ENCODE data around the gene ZNF256. TPM values are rescaled to one million over a fixed set of nuclear protein-coding genes. Genes with fewer than 3 reads are reported as not detected.

The ZNF256 gene
- polyA plus RNA-seq, 1 donor from 2014 or later = 11.0 TPM

DNA sequence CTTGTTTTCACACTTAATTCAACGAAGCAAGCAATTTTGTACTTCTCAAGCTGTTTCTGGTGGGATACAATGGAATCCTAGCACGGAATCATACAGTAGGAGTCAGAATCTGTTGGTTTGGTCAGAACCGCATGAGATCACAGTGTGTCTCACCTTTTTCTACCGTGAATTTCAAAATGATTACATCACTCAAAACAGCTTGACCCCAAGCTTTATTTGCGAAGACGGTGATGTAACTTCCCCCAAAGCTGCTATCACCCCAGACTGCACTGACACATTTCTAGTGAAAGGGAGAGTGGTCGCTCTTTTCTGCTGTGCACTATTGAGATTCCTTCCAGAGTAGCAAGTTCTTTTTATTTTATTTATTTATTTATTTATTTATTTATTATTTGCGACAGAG, 17.3 kb upstream of the ZNF256 start:
- no peak overlapping the region for H3K4me3 ChIP-seq (ENCODE audit: low read length)
- H3K4me2 ChIP-seq (ENCODE audit: low read length) = no peak overlapping the region
- no peaks in the 10 kb centered on the region for H3F3A ChIP-seq (ENCODE audit: insufficient read depth, low read length, poor library complexity, severe bottlenecking)
- TF ChIP-seq EZH2 (IDR thresholded peaks at IDR 0.05; ENCODE audit: borderline replicate concordance, insufficient read depth, low read length, poor library complexity, severe bottlenecking) = no peak
- no peaks in the 10 kb centered on the region for H3K9me2 ChIP-seq (ENCODE audit: insufficient read depth, low read length)
- H3K9ac ChIP-seq (ENCODE audit: low read length) = no peak overlapping the region
- no peaks in the 10 kb centered on the region for H3K36me3 ChIP-seq (ENCODE audit: insufficient read depth, low read length)
- H3K27ac ChIP-seq (ENCODE audit: low read length) = no peak overlapping the region
- H3K79me2 ChIP-seq (replicated peaks; ENCODE audit: insufficient read depth, low read length) = no peaks in the 10 kb centered on the region
- no peaks in the 10 kb centered on the region for H4K20me1 ChIP-seq (ENCODE audit: insufficient read depth)
- H3K9me3 ChIP-seq (ENCODE audit: low read length) = peaks cover 16% of the 10 kb centered on the region
- H3K27me3 ChIP-seq (ENCODE audit: insufficient read depth, low read depth, low read length) = no peaks in the 10 kb centered on the region
- no peak overlapping the region for H2AFZ ChIP-seq (ENCODE audit: low read depth, low read length)

DNA sequence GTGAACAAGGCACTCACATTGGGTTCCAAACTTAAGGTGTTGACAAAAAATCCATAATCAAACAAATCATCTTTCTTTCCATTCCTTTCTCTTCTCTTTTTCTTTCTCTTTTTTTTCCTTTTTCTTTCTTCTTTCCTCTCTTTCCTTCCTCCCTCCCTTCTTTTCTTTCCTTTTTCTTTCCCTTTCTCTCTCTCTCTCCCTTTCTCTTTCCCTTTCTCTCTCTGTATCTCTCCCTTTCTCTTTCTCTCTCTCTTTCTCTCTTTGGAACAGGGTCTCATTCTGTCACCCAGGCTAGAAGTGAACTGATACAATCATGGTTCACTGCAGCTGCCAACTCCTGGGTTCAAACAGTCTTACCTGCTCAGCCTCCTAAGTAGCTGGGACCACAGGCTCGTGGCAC, 14.3 kb upstream of the ZNF256 start:
- TF ChIP-seq, protein P1, sequence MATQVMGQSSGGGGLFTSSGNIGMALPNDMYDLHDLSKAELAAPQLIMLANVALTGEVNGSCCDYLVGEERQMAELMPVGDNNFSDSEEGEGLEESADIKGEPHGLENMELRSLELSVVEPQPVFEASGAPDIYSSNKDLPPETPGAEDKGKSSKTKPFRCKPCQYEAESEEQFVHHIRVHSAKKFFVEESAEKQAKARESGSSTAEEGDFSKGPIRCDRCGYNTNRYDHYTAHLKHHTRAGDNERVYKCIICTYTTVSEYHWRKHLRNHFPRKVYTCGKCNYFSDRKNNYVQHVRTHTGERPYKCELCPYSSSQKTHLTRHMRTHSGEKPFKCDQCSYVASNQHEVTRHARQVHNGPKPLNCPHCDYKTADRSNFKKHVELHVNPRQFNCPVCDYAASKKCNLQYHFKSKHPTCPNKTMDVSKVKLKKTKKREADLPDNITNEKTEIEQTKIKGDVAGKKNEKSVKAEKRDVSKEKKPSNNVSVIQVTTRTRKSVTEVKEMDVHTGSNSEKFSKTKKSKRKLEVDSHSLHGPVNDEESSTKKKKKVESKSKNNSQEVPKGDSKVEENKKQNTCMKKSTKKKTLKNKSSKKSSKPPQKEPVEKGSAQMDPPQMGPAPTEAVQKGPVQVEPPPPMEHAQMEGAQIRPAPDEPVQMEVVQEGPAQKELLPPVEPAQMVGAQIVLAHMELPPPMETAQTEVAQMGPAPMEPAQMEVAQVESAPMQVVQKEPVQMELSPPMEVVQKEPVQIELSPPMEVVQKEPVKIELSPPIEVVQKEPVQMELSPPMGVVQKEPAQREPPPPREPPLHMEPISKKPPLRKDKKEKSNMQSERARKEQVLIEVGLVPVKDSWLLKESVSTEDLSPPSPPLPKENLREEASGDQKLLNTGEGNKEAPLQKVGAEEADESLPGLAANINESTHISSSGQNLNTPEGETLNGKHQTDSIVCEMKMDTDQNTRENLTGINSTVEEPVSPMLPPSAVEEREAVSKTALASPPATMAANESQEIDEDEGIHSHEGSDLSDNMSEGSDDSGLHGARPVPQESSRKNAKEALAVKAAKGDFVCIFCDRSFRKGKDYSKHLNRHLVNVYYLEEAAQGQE (IDR thresholded peaks at IDR 0.05; ENCODE audit: borderline replicate concordance) = no peak
- no peak for TF ChIP-seq EZH2 (IDR thresholded peaks at IDR 0.05; ENCODE audit: borderline replicate concordance, insufficient read depth, low read length, poor library complexity, severe bottlenecking)
- Histone ChIP-seq H3K27me3 (ENCODE audit: insufficient read depth, low read depth, low read length) (no peaks in the 10 kb centered on the region), H3K4me3 (ENCODE audit: low read length) (no peak overlapping the region), H3K9me2 (ENCODE audit: insufficient read depth, low read length) (no peaks in the 10 kb centered on the region), H3K4me2 (ENCODE audit: low read length) (no peak overlapping the region), H3F3A (ENCODE audit: insufficient read depth, low read length, poor library complexity, severe bottlenecking) (no peaks in the 10 kb centered on the region), H3K9me3 (ENCODE audit: low read length) (peaks cover 4% of the 10 kb centered on the region), H4K20me1 (ENCODE audit: insufficient read depth) (no peaks in the 10 kb centered on the region), H3K79me2 (replicated peaks; ENCODE audit: insufficient read depth, low read length) (no peaks in the 10 kb centered on the region), H3K9ac (ENCODE audit: low read length) (no peak overlapping the region), H3K36me3 (ENCODE audit: insufficient read depth, low read length) (no peaks in the 10 kb centered on the region), H2AFZ (ENCODE audit: low read depth, low read length) (no peak overlapping the region), H3K27ac (ENCODE audit: low read length) (no peak overlapping the region)

DNA sequence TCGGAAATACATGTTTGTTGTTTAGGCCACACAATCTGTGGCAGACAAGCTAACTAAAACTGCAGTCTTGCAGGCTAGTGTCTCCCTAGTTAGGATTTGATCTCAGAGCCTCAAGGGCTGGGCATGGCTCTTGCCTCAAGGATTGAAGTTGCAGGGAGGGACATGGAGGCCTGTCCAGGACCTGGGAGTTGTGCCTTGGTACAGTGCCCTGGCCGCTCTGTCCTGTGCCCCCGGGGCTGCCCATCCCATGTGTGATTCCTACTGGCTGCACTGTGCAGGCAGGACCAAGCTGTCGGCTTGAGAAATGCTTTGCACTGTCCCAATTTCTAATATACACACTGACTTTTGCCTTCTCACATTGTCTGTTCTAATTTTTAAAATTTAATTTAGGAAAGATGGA, 7.5 kb upstream of the ZNF256 start:
- H3K9ac ChIP-seq (ENCODE audit: low read length) = no peak overlapping the region
- no peaks in the 10 kb centered on the region for H3K79me2 ChIP-seq (replicated peaks; ENCODE audit: insufficient read depth, low read length)
- H2AFZ ChIP-seq (ENCODE audit: low read depth, low read length) = no peak overlapping the region
- H3K36me3 ChIP-seq (ENCODE audit: insufficient read depth, low read length) = no peaks in the 10 kb centered on the region
- H3K9me2 ChIP-seq (ENCODE audit: insufficient read depth, low read length) = no peaks in the 10 kb centered on the region
- no peak overlapping the region for H3K4me2 ChIP-seq (ENCODE audit: low read length)
- no peaks in the 10 kb centered on the region for H3F3A ChIP-seq (ENCODE audit: insufficient read depth, low read length, poor library complexity, severe bottlenecking)
- H4K20me1 ChIP-seq (ENCODE audit: insufficient read depth) = no peaks in the 10 kb centered on the region
- H3K4me3 ChIP-seq (ENCODE audit: low read length) = no peak overlapping the region
- no peak overlapping the region for H3K27ac ChIP-seq (ENCODE audit: low read length)
- H3K27me3 ChIP-seq (ENCODE audit: insufficient read depth, low read depth, low read length) = no peaks in the 10 kb centered on the region
- TF ChIP-seq SMC3 (conservative IDR thresholded peaks at IDR 0.05; ENCODE audit: poor library complexity) (no peak), RAD21 (conservative IDR thresholded peaks at IDR 0.05) (no peak), EP300 (conservative IDR thresholded peaks at IDR 0.05; ENCODE audit: poor library complexity, severe bottlenecking) (no peak), MXI1 (conservative IDR thresholded peaks at IDR 0.05; ENCODE audit: poor library complexity, severe bottlenecking) (no peak), EZH2 (IDR thresholded peaks at IDR 0.05; ENCODE audit: borderline replicate concordance, insufficient read depth, low read length, poor library complexity, severe bottlenecking) (no peak), TAF1 (IDR thresholded peaks at IDR 0.05; ENCODE audit: low read depth) (no peak), POLR2AphosphoS5 (IDR thresholded peaks at IDR 0.05) (no peak)
- TF ChIP-seq, protein P1 (IDR thresholded peaks at IDR 0.05; ENCODE audit: borderline replicate concordance) = no peak
- peaks cover 13% of the 10 kb centered on the region for H3K9me3 ChIP-seq (ENCODE audit: low read length)
